HCEC 1CT (cell line): Measurements from ENCODE around the gene HLCS.
A peak's percentile ranks its signal among the peaks of the same experiment; 100 is the strongest.

Experiments
- DNase-seq: peaks from one replicate; pipeline ENCODE4 v3.0.0-alpha.2; 2017

The HLCS gene

DNA sequence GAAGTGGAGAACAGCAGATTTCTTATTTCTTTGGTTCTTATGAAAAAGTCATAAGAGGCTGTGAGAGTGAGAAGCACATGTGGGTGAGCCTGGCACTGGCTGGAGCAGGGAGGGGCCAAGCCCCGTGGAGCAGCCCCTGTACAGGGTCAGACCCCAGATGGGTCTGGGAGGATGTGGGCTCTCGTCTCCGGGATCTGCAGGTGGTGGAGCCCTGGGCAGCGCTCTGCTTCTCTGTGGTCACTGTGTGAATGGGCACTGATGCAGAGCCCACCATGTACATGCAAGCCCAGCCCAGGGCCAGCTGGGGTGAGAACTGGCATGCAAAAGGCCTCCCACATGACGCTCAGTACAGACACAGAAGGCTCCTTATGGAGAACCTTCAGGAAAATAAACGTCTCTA, 200.0 kb downstream of the HLCS start:
- DNase-seq: no peak

DNA sequence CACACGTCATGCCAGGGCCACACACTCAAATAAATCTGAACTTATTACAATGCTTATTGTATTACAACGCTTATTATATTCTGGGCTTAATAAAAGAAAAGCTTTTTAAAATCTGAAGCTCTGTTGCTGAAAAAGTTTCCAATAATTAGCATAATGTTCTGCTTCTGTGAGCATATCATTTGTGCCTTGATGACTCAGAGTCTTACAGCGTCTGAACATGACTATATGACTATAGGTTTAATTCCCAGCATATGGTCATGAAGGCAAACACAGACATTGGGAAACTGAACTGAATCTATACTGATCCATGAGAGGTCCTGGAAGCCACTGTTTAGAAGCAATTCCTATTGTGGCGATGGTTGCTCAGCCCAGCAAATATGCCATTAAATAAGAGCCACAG, 201.2 kb downstream of the HLCS start:
- peak; percentile 9 for DNase-seq

DNA sequence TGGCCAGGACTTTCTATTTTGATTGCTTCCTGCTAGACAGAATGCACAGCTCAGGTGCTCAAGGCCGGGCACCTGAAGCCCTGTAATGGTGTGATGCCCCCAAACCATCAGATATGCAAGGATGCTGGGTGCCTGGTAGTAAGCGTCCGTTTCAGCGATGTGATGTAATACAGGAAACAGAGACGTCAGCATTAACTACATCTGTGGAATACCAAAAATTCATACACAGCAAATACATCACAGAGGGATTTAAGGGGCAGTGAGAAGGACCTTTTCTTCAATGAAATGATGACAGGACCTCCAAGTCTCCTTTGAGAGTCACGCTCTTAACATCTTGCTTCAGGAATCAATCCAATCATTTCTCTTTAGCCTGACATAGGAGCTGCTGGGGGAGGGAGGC, 203.2 kb downstream of the HLCS start:
- no peak for DNase-seq

DNA sequence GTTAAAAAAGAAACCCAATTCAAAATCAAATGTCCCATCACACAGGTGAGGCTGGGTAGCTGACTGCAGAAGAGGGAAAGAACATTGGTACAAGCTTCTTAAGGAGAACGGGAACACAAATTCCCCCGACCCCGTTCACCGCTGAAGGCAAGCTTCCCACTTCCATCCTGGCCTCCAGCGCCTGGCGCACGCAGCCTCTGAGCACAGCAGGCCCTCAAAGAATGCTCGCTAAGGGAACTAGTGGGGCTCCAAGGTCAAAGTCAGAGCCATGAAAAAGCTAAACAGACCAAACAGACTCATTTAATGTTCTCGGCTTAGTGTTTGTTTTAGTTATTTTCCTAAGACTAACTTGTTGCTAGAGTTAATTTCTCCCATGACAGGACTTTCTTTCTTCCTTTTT, 203.8 kb downstream of the HLCS start:
- no peak for DNase-seq

DNA sequence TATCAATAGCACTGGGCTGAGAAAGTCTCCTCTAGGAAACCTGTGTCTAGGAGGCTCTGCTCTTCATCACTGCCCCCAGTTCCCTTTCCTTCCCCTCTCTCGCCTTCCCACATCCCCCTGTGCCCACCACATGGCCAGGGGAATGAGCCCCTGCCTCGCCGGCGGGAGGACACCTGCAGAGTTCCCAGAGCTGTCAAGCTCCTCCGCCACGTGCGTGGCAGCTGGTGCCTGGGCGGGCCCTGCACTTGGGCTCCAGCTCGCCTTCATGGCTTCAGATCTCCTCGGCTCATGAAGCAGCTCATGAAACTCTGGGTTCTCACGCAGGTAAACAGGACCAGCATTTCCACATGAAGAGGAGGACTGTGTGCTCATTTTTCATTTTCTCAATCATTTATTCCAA, 204.8 kb downstream of the HLCS start:
- no peak for DNase-seq

DNA sequence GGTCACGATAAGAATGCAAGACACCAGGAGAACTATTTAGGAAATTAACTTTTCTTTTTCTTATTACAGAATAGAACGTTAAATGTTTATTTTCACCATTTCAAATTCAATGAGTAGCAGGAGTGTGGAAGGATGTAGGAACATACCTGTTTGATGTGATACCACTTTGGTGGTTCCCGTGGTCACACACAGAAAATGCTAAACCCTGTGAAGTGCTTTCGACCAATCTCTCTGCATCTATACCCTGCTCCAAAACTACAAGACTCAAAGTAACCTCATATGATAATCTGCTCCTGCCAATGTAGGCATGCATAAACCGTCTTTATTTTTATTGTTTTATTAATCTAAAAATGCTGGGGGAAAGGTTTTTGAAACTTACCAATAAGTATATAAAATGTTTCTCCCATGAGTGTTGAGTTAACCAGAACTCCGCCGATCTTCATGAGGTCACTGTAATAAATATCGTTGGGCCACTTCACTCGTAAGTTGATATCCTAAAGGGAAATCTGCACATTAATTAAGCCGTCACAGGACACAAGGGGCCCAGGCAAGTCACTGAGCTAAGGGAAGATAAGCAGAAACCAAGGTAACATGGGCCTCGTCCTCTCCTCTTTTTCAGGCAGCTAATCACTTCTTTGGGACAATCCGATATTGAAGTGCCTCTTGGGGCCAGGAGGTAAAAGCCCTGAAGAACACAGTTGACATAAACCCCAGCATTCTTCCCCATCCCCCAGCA, 207.0 kb downstream of the HLCS start:
- no peak for DNase-seq

DNA sequence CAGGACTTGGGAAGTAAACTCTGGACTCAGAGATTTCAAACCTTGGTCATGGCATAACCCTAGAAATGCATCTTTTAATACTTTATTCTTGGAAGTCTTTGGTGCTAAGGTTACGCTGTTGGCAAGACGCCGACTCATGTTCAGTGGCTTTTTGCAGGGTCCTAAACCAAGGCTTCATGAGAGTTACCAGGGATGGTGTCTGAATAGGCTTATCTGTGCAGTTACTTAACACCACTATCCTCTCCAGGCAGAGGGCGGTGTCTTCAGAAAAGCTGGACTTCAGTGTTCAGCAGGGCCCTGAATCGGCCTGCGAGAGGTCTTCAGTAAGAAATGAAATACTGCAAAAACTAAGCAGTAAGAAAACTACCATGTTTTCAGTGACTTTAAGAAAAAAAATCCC, 209.3 kb downstream of the HLCS start:
- no peak for DNase-seq

DNA sequence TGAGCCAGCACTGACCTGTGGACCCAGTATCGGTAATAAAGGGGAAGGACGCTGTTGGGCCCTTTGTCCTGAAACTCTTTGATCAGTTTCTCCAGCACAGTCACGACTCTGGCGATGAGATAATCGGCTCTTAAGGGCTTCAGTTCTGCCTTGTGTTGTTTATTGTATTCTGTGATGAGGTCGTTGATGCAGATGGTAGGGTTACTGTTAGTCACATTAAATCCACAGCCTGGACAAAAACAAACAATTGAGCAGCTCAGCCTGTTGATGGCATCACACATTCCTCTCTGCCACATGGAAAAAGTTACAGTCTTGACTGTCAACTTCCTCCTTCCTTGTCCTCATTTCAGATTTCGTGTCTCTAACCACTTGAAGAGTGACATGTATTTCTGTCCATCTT, 209.9 kb downstream of the HLCS start:
- peak; percentile 41 for DNase-seq

DNA sequence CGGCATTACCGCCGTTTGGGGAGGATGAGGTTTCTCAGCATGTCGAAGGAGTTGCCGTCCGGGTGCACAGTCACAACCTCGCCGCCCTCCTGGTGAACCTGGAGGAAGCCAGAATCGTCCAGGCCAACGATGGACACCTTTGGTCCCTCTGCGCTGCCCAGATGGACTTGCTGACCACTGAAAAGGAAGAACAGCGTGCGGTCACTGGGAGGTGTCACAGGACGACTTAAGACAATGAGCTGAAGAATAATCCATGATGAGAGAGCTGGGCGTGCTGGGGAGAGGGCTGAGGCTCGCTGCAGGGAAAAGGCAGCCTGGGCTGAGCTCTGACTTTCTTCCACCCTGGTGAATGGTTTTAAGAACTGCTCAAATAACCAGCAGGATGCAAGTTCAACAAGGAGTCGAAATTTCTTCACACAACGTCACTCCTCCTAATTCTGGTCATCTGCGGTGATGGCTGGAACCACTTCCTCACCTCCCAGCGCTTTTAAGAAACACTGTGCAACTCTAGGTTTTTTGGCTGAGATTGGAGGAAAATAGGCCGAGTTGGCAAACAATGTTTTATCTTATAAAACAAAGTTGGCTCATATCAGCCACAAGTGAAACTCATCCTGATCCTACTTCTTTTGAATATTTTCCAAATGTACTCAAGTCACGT, 212.1 kb downstream of the HLCS start:
- DNase-seq: no peak

DNA sequence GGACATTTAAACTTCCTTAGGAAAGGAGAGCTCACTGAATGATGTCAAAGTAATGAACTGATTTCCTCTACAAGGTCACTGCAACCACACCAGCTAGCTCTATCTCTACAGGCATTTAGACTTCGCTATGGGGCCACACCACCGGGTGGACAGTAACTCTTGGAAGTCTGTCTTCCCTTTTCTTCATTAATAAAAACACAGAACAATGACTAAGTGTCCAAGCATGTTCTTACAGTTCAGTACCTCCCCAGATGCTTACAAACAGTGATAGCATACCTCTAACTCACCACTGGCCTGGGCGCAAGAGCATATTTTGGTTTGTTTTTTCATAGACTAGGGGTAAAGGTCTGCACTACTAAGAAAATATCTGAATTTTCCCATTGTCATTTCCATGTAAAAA, 212.9 kb downstream of the HLCS start:
- DNase-seq: peak; percentile 74

DNA sequence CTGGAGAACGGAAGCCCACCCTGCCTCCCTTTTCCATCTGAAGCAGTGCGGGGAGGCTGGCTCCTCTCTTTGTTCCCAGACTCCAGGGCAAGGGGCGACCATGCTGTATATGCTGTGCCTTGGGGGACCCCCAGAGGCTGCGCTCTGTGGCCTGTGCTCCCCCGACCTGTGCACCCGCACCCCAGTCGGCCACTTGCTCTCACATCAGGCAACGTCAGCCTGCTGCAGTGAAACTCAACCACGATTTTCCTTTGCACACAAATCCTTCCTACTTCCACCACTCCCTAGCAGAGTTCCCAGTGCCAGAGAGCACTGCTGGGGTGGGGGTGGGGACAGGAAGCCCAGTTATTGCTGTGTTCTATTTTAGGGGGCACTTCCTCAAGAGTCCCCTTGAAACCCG, 215.1 kb downstream of the HLCS start:
- no peak for DNase-seq

DNA sequence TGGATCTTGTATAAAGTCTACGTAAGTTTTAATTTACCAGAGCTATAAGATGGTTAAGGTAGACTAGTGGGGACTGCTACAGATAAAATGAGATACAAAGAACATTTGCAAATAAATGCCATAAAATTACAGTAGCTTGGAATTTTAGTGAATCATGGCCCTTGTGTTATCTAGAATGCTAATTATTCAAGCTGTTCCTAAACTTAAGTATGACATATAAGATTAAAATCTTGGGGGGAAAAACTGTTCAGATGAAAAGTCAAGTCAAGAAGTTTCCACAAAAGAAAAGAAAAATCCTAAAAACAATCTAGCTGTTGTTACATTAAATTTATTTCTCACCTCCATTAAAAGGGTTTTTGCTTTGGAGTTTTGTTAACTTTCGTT, 215.9 kb downstream of the HLCS start:
- DNase-seq: no peak

DNA sequence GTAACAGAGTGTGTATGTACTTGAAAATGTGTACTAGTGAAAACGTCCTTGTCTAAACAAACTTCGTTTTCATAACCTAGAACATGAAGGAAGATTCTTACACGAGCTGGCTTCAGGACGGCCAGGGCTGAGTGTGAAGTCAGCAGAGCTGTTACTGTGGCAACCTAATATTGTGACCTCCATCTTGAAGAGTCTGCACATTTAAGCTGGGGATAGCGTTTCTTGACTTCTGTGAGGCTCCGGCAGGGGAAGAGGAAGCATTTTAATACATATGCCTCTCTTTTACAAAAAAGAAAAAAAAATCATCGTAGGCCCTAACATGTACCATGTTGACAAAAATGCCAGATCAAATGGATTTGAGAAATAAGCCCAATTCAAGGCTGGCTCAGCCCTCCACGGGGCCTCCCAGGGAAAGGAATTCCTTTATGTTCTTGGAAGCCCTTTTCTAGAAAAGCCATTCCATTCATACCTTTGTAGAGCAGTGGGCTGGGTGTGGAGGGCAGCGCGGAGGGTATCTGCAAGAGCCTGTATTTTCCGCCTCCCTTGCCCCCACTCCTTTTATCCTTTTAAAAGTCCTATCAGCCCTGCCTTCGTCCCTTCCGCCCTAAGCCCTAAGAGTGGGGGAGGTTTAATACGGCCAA, 216.4 kb downstream of the HLCS start:
- DNase-seq: no peak

DNA sequence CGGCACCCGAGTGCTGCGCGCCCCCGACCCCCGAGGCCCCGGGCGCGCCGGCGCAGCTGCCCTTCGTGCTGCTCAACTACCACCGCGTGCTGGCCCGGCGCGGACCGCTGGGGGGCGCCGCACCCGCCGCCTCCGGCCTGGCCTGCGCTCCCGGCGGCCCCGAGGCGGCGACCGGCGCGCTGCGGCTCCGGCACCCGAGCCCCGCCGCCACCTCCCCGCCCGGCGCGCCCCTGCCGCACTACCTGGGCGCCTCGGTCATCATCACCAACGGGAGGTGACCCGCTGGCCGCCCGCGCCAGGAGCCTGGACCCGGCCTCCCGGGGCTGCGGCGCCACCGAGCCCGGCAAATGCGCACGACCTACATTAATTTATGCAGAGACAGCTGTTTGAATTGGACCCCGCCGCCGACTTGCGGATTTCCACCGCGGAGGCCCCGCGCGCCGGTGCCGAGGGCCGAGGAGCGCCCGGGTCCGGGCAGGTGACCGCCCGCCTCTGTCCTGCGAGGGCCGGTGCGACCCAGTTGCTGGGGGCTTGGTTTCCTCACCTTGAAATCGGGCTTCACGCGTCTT, 218.6 kb downstream of the HLCS start:
- peak; percentile 14 for DNase-seq

DNA sequence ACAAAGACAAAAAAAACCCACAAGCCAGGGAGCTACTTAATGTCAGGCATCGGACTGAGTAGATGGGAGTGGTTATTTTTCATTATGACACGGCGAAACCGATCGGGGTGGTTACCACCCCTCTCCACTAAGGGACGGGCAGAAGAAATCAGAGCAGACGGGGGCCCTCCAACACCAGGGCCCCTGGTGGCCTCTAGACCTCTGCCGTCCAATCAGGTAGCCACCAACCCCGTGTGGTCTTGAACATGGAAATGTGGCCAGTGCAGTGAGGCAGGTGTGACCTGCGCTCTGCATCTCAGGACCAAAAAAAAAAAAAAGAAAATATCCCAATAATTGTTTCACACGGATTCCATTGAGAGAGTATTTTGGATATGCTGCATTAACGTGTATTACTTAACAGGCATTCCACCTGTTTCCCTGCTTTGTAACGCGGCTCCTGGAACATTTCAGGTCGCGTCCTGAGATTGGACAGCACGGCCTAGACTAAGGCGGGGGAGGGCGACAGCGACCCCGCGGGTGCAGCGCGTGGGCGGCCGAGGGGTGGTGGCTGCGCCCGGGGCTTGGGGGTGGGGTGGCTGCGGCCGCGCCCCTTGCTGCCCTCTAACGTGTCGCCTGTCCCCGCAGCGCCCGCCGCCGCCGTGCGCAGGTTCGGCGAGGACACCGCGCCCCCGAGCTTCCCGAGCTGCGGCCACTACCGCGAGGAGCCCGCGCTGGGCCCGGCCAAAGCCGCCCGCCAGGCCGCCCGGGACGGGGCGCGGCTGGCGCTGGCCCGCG, 219.2 kb downstream of the HLCS start:
- no peak for DNase-seq

DNA sequence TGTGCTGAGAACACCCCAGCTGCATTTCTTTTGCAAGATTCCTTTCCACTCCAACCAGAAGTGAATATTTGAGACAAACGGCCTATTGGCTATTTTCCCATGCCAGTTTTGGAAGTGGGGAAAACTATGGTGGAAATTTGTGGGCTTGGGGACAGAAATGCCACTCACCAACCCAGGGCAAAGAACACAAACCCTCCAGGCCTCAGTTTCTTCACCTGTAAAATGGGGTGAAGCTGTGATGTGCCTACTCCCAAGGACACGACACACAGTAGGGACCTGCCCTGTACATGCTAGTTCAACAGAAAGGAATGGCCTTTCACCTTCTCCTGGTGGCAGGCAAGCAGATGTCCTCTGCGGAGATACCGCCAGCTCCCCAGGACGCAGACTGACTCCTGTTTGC, 221.0 kb downstream of the HLCS start:
- no peak for DNase-seq

DNA sequence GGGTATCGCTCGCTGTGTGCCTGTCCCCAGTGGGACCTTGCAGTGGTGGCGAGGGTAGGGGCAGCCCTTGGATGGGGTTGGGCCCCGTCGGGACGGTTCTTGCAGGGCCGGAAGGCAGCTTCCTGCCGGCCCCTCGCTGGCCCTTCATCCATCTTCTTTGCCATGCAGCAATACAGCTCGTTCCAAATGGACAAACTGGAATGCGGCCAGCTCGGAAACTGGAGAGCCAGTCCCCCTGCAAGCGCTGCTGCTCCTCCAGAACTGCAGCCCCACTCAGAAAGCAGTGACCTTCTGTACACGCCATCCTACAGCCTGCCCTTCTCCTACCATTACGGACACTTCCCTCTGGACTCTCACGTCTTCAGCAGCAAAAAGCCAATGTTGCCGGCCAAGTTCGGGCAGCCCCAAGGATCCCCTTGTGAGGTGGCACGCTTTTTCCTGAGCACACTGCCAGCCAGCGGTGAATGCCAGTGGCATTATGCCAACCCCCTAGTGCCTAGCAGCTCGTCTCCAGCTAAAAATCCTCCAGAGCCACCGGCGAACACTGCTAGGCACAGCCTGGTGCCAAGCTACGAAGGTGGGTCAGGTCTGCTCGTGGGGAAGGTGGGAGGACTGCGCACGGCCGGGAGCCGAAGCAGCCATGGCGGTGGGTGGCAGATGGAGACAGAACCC, 221.8 kb downstream of the HLCS start:
- DNase-seq: no peak

DNA sequence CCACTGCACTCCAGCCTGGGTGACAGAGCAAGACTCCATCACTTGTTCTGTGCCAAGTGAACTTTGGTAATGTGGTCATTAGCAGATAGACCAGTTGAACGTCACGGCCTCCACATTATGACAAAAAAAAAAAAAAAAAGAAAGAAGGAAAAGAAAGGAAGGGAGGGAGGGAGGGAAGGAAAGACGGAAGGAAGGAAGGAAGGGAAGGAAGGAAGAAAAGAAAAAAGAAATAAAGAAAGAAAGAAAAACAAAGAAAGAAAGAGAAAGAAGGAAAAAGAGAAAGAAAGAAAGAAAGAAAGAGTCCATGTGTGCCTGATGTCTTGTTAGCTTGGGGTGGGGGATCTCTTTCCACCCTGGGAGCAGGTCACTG, 222.3 kb downstream of the HLCS start:
- no peak for DNase-seq

DNA sequence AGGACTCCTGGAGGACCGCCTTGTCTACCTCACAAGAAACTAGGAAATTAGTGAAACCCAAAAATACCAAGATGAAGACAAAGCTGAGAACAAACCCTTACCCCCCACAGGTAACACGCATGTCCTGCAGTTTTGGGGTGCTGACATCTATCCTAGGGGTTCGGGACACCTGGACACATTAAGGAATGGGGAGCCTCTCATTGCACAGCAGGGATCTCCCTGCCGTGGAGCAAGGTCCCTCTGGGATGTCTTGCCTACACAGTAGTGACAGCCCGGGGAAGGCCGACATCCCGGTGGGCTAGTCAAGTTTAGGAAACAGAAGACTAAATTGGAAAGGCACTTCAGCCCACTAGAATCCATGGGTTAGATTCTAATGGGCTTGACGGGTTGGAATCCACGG, 223.0 kb downstream of the HLCS start:
- DNase-seq: no peak

DNA sequence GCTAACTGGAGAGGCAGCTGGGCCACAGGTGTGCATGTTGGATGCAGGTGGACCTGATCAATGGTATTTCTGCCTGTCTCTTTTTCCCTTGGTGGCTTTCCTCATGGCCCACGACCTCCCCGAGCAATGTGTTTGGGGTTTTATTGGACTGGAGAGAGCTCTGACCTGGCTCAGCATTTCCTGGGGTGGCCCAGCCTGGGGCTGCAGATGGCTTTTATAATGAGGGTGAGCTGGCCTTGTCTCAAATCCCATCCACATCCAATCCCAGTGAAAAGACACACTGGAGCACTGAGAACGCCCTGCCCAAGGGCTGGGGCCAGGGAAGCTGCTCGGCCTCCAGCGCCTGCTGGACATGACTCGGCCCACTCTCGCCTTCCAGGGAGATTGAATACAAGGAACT, 223.5 kb downstream of the HLCS start:
- DNase-seq: no peak

DNA sequence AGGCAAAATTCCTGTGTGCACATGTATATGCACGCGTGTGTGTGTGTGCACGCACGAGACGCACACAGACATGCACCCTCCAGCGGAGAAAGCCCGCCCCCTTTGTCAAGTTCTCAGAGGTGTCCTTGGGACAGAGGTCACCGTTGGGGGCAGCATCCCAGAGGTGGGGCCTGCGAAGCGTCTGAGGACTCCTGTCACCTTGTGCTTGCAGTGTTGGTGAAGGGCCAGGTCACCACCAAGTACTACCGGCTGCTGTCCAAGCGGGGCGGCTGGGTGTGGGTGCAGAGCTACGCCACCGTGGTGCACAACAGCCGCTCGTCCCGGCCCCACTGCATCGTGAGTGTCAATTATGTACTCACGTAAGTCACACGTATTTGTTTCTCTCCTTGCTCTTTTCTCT, 225.0 kb downstream of the HLCS start:
- DNase-seq: no peak

DNA sequence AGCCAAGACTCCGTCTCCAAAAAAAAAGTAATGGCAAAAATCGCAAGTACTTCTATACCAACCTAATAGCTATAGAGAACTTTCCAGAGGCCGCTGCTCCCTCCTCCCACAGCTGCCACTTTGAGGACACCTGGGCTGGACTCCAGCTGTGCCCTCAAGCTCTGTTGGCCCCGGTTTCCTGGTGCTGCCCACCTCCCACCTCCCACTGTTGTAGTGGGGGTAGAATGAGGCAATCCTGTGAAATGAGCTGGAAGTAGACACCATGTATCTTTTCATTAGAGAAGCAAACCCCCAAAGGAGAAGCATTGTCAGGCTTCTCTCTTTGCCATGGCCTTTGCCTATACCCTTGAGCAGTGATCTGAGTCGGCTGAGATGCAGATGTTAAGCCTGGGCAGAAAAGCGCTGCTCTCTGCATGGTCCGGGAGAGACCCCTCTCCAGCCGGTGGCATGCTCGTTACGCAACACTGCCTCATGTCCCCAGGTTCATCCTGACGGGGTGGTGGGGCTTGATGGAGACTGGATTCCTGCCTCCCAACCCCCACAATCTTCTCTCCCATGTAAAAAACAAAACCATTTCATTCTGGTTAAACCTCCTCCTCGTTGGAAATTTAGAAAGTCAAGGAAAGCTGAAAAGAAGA, 227.9 kb downstream of the HLCS start:
- DNase-seq: no peak
